DMS153 treated with DMSO at 0.1 percent for 48 hours (cell line): ENCODE measurements around the gene COA7.

Experiments used
- DNase-seq: peaks from one replicate; lab custom pipeline; 2025; ENCODE audit not compliant: unreplicated experiment; lab: John Stamatoyannopoulos, UW

COA7 gene

DNA sequence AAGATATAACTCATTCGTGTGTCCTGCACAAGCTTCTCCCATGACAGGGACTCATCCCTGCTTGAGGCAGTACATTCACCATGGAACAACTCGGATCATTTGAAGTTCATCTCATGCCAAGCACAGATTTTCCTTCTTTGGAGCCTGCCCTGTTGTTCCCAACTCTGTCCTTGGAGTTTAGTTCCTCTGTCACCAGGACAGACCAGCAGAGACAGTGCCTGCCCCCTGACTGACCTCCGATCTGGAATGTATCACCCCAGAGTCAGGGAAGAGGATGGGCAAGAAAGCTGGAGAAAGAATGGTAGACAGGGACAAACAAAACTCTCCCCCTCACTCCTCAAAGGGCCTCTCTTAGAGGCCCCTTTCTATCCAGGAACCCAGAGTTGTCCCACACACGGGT is 60.2 kb downstream of the COA7 start:
- no peak for DNase-seq

DNA sequence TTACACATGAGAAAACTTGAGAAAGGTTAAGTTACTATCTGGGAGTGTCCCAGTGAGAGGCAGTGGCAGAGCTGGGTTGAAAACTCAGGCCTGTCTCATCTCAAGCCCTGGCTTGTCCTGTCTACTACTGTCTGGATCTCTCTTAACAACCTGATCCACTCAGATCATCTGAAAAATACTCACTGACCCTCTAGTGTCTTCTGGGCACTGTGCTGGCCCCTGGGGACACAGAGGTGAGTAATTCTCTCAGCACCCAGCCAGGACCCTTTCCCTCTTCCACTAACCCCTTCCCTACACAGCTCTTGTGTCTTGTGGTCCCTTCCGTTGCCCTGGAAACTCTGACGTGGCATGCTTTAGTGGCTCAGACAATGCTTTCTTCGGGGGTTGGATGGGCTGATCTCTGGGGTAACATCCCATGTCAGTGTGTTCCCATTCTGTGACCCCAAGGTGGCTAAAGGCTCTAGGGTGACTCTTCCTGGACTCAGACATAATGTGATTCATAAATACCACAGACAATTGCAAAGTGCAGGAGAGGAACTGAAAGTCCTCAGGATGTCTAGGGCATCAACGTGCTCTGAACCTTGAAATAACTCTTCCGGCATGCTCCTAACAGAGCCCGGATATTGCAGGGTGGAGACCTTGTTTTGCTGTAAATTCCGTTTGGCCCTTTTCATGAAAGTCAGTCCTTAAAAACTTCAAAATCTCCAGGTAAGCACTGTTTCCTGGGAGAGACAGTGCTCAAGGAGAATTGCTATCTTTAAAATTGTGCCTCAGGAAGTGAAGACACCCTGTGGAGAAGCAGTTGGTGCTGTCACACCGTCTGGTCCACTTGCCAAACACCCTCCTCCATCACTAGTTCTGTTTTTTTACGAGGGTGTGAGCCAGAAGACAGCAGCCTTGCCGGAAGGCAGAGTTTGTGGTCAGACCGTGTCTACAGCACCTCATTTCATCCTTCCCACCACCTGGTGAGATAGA is 61.1 kb downstream of the COA7 start:
- no peak for DNase-seq

DNA sequence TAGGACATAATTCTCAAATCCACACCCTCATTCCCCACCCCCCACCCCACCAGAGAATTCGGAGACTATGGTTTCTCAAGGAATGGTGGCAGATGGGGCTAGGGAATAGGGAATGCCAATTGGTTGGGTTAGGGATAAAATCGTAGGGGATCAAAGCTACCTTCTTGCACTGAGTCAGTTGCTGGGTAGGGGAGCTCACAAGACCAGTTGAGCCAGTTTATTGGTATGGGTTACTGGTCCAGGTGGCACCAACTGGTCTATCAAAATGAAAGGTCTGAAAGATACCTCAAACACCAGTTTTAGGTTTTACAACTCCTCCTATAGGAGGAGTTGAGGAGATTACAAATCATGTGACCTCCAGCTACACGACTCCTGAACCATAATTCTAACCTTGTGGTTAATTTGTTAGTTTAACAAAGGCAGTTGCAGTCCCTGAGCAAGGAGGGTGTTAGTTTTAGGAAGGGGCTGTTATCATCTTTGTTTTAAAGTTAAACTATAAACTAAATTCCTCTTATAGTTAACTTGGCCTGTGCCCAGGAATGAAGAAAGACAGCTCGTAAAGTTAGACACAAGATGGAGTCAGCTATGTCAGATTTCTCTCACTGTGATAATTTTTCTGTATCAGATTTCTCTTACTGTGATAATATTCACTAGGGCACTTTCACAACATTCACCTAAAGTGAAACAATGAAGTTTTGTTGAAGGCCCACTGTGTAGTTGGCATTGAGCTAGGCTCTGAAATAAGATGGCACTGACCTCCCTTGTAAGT is 62.6 kb downstream of the COA7 start:
- DNase-seq, result no peak
